Endodermal cell (in vitro differentiated cells): ENCODE data around the gene CLMP. TPM values are rescaled to one million over a fixed set of nuclear protein-coding genes. Genes with fewer than 3 reads are reported as not detected.

Experiments used
- DNase-seq: peaks from one replicate; pipeline ENCODE4 v3.0.0-alpha.2; 2017
- H3K27ac ChIP-seq: 2 replicates; pipeline ENCODE4 v1.5.1; 2013; ENCODE audit warnings: mild to moderate bottlenecking, low read depth, low read length, moderate library complexity
- H3K27me3 ChIP-seq: 2 replicates; pipeline ENCODE4 v1.6.1; 2013; ENCODE audit warnings: mild to moderate bottlenecking, low read length, moderate library complexity; ENCODE audit not compliant: insufficient read depth, control insufficient read depth, poor library complexity, severe bottlenecking
- H3K36me3 ChIP-seq: 2 replicates; pipeline ENCODE4 v1.7.0; 2013; ENCODE audit warnings: mild to moderate bottlenecking, low read length, moderate library complexity; ENCODE audit not compliant: control insufficient read depth, insufficient read depth
- H3K4me1 ChIP-seq: one replicate; pipeline ENCODE4 v1.7.0; 2013; ENCODE audit warnings: low read length; ENCODE audit not compliant: control insufficient read depth, insufficient read depth
- H3K4me3 ChIP-seq: 2 replicates; pipeline ENCODE4 v1.5.1; 2013; ENCODE audit warnings: mild to moderate bottlenecking, low read length, moderate library complexity
- H3K9ac ChIP-seq: 2 replicates; pipeline ENCODE4 v1.6.1; 2013; ENCODE audit warnings: mild to moderate bottlenecking, low read length, moderate library complexity; ENCODE audit not compliant: poor library complexity, severe bottlenecking; ENCODE audit errors: extremely low read depth
- H3K9me3 ChIP-seq: 2 replicates; pipeline ENCODE4 v1.6.1; 2013; ENCODE audit warnings: mild to moderate bottlenecking, low read length, moderate library complexity; ENCODE audit not compliant: control insufficient read depth
- H3K27ac Mint-ChIP-seq: 2 replicates; pipeline ENCODE4 v1.8.0; 2020; ENCODE audit warnings: mixed read lengths
- H3K27me3 Mint-ChIP-seq: 2 replicates; pipeline ENCODE4 v1.8.0; 2021; ENCODE audit warnings: mild to moderate bottlenecking, mixed read lengths; ENCODE audit not compliant: insufficient read depth
- H3K36me3 Mint-ChIP-seq: 2 replicates; pipeline ENCODE4 v1.8.0; 2020; ENCODE audit warnings: low read depth, mixed read lengths
- H3K4me1 Mint-ChIP-seq: 2 replicates; pipeline ENCODE4 v1.8.0; 2020; ENCODE audit warnings: mixed read lengths
- H3K4me3 Mint-ChIP-seq: 2 replicates; pipeline ENCODE4 v1.8.0; 2020; ENCODE audit warnings: mild to moderate bottlenecking, moderate library complexity, mixed read lengths
- H3K9me3 Mint-ChIP-seq: 2 replicates; pipeline ENCODE4 v1.8.0; 2020; ENCODE audit warnings: mild to moderate bottlenecking, mixed read lengths
- CTCF ChIP-seq: fragments of 200-600 bp; sonication (generic); conservative IDR thresholded peaks from 2 replicates; pipeline ENCODE4 v1.5.0; 2021; ENCODE audit warnings: antibody characterized with exemption, mild to moderate bottlenecking
- WGBS, 2 experiments: methylation state at CpG; one replicate each; pipeline versions ENCODE4 v1.1.5 to v1.1.7; 2013; ENCODE audit warnings: missing lambda C conversion rate in 2 of 2, mixed read lengths in 1 of 2; ENCODE audit not compliant: insufficient coverage in 1 of 2, insufficient read length in 1 of 2; 5-methylcytosine and 5-hydroxymethylcytosine counted together
- total RNA-seq, 2 donors: library from RNA; stranded (reverse); fragmentation: NEBNext Ultra II Directional in 1 of 2; extraction: Animal tissue kit (Norgen Biotek cat#: 25700) in 1 of 2; gene quantifications; 2 replicates in 1 of 2; 3 replicates in 1 of 2; pipeline ENCODE4 v1.2.1, GENCODE V29; 2021

Gene CLMP
- total RNA-seq, 2 donors from 2014 or later, result 86.5 to 94.4 TPM

GRCh38 chr11:123174196-123175183, 20.6 kb downstream of the CLMP start:
- H3K36me3 ChIP-seq, result peaks cover 77% of the 10 kb centered on the region
- no peaks in the 10 kb centered on the region for H3K27me3 ChIP-seq
- peaks cover 66% of the 10 kb centered on the region for H3K36me3 Mint-ChIP-seq
- H3K4me3 Mint-ChIP-seq, result no peak overlapping the region
- H3K9me3 ChIP-seq, result peaks cover 5% of the 10 kb centered on the region
- WGBS, 2 experiments, result 72 to 82% methylated on average over 4 to 7 of the region's 7 CpGs
- H3K27ac Mint-ChIP-seq, result peak overlapping the region; percentile 74
- TF ChIP-seq CTCF, result no peak
- H3K27ac ChIP-seq, result no peak overlapping the region
- H3K4me3 ChIP-seq, result no peak overlapping the region
- no peaks in the 10 kb centered on the region for H3K9me3 Mint-ChIP-seq
- DNase-seq, result no peak
- H3K9ac ChIP-seq, result peak overlapping the region; percentile 11
- H3K27me3 Mint-ChIP-seq, result no peaks in the 10 kb centered on the region
- H3K4me1 Mint-ChIP-seq, result peaks cover 28% of the 10 kb centered on the region
- peaks cover 11% of the 10 kb centered on the region for H3K4me1 ChIP-seq

- Histone ChIP-seq H3K9ac (peak overlapping the region; percentile 11), H3K4me1 (peaks cover 18% of the 10 kb centered on the region), H3K27me3 (no peaks in the 10 kb centered on the region), H3K9me3 (peaks cover 5% of the 10 kb centered on the region), H3K36me3 (peaks cover 77% of the 10 kb centered on the region), H3K4me3 (no peak overlapping the region), H3K27ac (no peak overlapping the region)
- Mint-ChIP-seq H3K27me3 (no peaks in the 10 kb centered on the region), H3K9me3 (no peaks in the 10 kb centered on the region), H3K4me1 (peaks cover 33% of the 10 kb centered on the region), H3K27ac (peak overlapping the region; percentile 26), H3K36me3 (peaks cover 62% of the 10 kb centered on the region), H3K4me3 (no peak overlapping the region)
- no peak for DNase-seq
- no peak for TF ChIP-seq CTCF
- 88 to 100% methylated on average over 1 to 3 of the region's 3 CpGs for WGBS, 2 experiments
Observed at GRCh38 chr11:123173856-123174186, 21.2 kb downstream of the CLMP start.

- Histone ChIP-seq H3K27me3 (no peaks in the 10 kb centered on the region), H3K9ac (no peak overlapping the region), H3K36me3 (peaks cover 77% of the 10 kb centered on the region), H3K4me3 (no peak overlapping the region), H3K4me1 (peaks cover 24% of the 10 kb centered on the region), H3K9me3 (peaks cover 5% of the 10 kb centered on the region), H3K27ac (no peak overlapping the region)
- TF ChIP-seq CTCF, result no peak
- Mint-ChIP-seq H3K36me3 (peaks cover 57% of the 10 kb centered on the region), H3K9me3 (no peaks in the 10 kb centered on the region), H3K4me3 (no peak overlapping the region), H3K27ac (peak overlapping the region; percentile 26), H3K27me3 (no peaks in the 10 kb centered on the region), H3K4me1 (peaks cover 38% of the 10 kb centered on the region)
- WGBS, 2 experiments, result 93 to 98% methylated on average over 3 to 4 of the region's 4 CpGs
- no peak for DNase-seq
Observed at GRCh38 chr11:123173040-123173855, 21.8 kb downstream of the CLMP start.
